ENCODE measurements around the gene IDUA. TPM values are rescaled to one million over a fixed set of nuclear protein-coding genes. Genes with fewer than 3 reads are reported as not detected.

Gene IDUA
- total RNA-seq, 4 donors from 2014 or later, result 9.7 to 32.3 (median 25.0) TPM

DNA sequence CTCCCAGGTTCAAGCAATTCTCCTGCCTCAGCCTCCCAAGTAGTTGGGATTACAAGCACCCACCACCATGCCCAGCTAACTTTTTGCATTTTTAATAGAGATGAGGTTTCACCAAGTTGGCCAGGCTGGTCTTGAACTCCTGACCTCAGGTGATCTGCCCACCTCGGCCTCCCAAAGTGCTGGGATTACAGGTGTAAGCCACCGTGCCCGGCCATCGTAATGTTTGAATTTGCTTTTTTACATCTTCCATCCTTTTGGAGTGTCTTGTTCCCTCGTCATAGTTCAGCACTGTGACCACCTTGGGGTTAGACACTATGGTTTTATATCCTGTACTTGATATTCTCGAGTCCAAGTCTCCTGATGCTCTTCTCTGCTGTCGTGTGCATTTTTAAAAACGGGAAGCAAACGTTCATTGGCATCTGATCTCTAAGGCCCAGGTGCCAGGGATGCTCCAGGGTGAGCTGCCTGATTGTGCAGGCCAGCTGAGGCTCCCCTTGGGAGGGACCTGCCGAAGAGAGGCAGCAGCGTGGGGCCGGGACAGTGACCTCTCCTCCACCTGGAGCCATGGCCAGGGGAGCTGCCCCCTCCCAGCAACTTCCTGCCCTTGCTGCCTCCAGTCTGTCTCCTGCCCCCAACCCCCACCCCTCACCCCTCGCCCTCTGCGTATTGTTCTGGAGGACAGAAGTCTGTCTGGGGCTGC, 30.2 kb upstream of the IDUA start:
- intact Hi-C loops (cut with DNase I), result no loop called here
- 83 to 86% methylated on average over 14 of the region's 14 CpGs for WGBS, 2 donors
- Histone ChIP-seq H3K27ac (no peak overlapping the region), H3K27me3 (no peaks in the 10 kb centered on the region), H3K36me3 (peaks cover 7 to 11% of the 10 kb centered on the region in 2 donors), H3K4me3 (replicated peaks in 1 of 3) (no peak overlapping the region), H3K4me1 (no peaks in the 10 kb centered on the region), H3K9me3 (no peaks in the 10 kb centered on the region)
- DNase-seq, result no peak
- TF ChIP-seq, protein P1, sequence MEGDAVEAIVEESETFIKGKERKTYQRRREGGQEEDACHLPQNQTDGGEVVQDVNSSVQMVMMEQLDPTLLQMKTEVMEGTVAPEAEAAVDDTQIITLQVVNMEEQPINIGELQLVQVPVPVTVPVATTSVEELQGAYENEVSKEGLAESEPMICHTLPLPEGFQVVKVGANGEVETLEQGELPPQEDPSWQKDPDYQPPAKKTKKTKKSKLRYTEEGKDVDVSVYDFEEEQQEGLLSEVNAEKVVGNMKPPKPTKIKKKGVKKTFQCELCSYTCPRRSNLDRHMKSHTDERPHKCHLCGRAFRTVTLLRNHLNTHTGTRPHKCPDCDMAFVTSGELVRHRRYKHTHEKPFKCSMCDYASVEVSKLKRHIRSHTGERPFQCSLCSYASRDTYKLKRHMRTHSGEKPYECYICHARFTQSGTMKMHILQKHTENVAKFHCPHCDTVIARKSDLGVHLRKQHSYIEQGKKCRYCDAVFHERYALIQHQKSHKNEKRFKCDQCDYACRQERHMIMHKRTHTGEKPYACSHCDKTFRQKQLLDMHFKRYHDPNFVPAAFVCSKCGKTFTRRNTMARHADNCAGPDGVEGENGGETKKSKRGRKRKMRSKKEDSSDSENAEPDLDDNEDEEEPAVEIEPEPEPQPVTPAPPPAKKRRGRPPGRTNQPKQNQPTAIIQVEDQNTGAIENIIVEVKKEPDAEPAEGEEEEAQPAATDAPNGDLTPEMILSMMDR (IDR thresholded peaks at IDR 0.05), result no peak
- TF ChIP-seq POLR2A (IDR thresholded peaks at IDR 0.05), result no peak

DNA sequence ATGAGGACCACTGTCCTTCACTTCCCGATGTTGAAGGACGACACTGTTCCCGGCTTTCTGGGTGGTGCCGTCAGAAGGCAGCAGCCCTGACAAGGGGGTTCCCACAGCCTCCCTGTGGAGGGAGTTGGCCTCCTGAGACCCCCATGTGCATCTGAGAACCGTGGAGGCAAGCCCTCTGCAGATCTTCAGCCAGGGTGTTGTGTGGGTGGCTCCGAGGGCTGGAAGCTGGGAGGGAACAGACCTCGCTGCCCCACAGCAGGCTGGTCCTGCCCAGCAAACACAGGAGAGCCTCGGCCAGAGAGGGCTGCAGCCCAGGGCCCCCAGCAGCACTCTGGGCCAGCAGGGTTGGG, 29.6 kb upstream of the IDUA start:
- no peak for TF ChIP-seq POLR2A (IDR thresholded peaks at IDR 0.05)
- TF ChIP-seq, protein P1 (IDR thresholded peaks at IDR 0.05), result no peak
- Histone ChIP-seq H3K27me3 (no peaks in the 10 kb centered on the region), H3K4me3 (replicated peaks in 1 of 3) (no peak overlapping the region), H3K9me3 (no peaks in the 10 kb centered on the region), H3K36me3 (peaks cover 13% of the 10 kb centered on the region in 2 donors), H3K4me1 (no peaks in the 10 kb centered on the region), H3K27ac (no peak overlapping the region)
- 84 to 87% methylated on average over 5 to 8 of the region's 8 CpGs for WGBS, 2 donors
- intact Hi-C loops (cut with DNase I), result no loop called here
- no peak for DNase-seq

DNA sequence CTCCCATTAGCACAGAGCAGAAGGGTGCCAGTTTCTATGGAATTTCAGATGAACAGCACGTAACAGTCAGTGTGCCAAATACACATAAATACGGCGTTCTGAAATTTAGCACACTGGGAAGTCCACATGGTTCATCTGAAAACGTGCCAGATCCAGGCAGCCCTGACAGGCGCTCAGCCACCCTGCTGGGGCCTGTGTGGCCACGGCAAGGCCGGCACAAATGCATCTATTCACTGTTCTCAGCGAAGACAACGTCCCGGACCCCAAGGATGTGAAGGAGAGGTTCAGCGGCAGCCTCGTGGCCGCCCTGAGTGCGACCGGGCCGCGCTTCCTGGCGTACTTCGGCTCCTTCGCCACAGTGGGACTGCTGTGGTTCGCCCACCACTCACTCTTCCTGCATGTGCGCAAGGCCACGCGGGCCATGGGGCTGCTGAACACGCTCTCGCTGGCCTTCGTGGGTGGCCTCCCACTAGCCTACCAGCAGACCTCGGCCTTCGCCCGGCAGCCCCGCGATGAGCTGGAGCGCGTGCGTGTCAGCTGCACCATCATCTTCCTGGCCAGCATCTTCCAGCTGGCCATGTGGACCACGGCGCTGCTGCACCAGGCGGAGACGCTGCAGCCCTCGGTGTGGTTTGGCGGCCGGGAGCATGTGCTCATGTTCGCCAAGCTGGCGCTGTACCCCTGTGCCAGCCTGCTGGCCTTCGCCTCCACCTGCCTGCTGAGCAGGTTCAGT, 29.1 kb upstream of the IDUA start:
- WGBS, 2 donors, result 92 to 96% methylated on average over 29 of the region's 45 CpGs
- Histone ChIP-seq H3K9me3 (no peaks in the 10 kb centered on the region), H3K4me3 (replicated peaks in 1 of 3) (no peak overlapping the region), H3K27ac (no peak overlapping the region), H3K4me1 (no peaks in the 10 kb centered on the region), H3K36me3 (peaks cover 14% of the 10 kb centered on the region in 2 donors), H3K27me3 (no peaks in the 10 kb centered on the region)
- intact Hi-C loops (cut with DNase I), result no loop called here
- TF ChIP-seq, protein P1 (IDR thresholded peaks at IDR 0.05), result no peak
- no peak for TF ChIP-seq POLR2A (IDR thresholded peaks at IDR 0.05)
- DNase-seq, result no peak

DNA sequence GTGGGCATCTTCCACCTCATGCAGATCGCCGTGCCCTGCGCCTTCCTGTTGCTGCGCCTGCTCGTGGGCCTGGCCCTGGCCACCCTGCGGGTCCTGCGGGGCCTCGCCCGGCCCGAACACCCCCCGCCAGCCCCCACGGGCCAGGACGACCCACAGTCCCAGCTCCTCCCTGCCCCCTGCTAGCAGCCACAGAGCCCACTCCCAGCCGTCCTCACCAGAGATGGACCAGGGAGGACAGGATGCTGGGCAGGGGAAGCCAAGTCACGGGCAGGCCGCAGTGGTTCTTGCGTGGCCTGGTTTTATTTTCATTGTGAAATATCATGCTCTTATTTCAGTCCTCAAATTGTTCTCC, 28.6 kb upstream of the IDUA start:
- intact Hi-C loops (cut with DNase I), result no loop called here
- WGBS, 2 donors, result 96 to 97% methylated on average over 15 to 17 of the region's 17 CpGs
- H3K27me3 ChIP-seq, result no peaks in the 10 kb centered on the region
- no peak for DNase-seq
- no peak overlapping the region for H3K27ac ChIP-seq
- H3K36me3 ChIP-seq, result peaks cover 14 to 18% of the 10 kb centered on the region in 2 donors
- no peak overlapping the region for H3K4me3 ChIP-seq (replicated peaks in 1 of 3)
- no peak for TF ChIP-seq POLR2A (IDR thresholded peaks at IDR 0.05)
- TF ChIP-seq, protein P1 (IDR thresholded peaks at IDR 0.05), result no peak
- H3K4me1 ChIP-seq, result no peaks in the 10 kb centered on the region
- no peaks in the 10 kb centered on the region for H3K9me3 ChIP-seq

DNA sequence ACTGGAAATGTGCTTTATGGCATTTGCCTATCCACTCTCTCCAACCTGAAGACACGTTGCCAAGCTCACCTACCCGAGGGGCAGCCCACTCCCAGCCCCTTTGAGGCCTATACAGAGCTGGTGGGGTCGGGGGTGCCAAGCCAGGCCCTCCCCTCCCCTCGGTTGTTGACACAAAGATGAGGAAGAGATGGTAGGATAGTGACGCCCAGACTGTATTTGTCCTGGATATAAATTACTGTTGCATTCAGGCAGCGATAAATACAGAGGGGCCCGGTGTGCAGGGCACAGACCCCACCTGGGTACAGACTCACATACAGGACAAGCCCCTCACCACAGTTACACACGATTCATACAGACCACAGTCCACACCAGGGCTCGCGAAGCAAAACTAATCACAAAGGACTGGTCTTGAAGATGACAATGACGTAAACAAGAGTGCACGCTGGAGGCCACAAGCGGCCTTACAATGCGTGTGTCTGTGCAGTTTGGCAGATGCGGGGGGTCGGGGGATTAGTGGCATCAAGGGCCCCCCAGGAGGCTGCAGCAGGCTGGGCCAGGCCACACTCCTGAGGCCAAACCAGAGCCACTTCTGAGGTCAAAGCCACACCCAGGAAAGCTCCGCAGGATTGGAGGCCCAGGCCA, 28.0 kb upstream of the IDUA start:
- DNase-seq, result no peak
- no peak for TF ChIP-seq POLR2A (IDR thresholded peaks at IDR 0.05)
- TF ChIP-seq, protein P1 (IDR thresholded peaks at IDR 0.05), result no peak
- Histone ChIP-seq H3K27ac (no peak overlapping the region), H3K36me3 (peaks cover 14 to 18% of the 10 kb centered on the region in 2 donors), H3K27me3 (no peaks in the 10 kb centered on the region), H3K4me1 (no peaks in the 10 kb centered on the region), H3K4me3 (replicated peaks in 1 of 3) (no peak overlapping the region), H3K9me3 (no peaks in the 10 kb centered on the region)
- intact Hi-C loops (cut with DNase I), result no loop called here
- WGBS, 2 donors, result 85 to 87% methylated on average over 16 to 17 of the region's 17 CpGs
